Embryonic facial prominence (tissue), 1 donor: ENCODE data around the gene C22orf39.

ENCODE experiments used
- DNase-seq: peaks from one replicate; pipeline ENCODE4 v3.0.0-alpha.2; 2016; ENCODE audit errors: extremely low spot score

C22orf39 gene, protein sequence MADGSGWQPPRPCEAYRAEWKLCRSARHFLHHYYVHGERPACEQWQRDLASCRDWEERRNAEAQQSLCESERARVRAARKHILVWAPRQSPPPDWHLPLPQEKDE

DNA sequence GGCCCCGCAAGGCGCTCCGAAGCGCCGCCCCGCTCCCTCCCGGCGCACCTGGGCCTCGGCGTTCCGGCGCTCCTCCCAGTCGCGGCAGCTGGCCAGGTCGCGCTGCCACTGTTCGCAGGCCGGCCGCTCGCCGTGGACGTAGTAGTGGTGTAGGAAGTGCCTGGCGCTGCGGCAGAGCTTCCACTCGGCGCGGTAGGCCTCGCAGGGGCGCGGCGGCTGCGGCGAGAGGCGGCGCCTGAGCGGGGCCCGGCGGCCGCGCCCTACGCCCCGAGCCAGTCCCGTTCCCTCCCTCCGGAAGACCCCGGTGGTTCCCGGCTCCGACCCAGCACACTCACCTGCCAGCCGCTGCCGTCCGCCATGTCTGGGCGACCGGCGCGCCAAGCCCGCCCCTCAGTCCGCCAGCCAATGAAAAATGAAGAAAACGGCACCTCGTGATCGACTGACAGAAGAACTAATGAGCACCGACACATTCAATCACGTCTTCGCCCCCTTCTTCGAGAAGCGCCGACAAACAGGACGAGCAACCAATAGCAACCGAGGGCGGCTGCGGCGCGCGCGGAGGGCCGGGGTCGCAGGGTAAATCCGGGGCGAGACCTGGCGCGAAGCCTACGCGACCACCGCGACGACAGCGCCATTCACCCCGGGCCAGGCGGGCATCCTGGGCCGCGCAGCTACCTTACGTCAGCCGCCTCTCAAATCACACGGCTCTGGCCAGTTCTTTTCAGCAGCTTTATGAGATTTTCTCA lies at the start of gene C22orf39:
TSS of gene C22orf39 (minus strand) at position 382 of the 746 bp plus-strand sequence. CDS start at position 359, 23 bp downstream.
- peak; percentile 91 for DNase-seq

DNA sequence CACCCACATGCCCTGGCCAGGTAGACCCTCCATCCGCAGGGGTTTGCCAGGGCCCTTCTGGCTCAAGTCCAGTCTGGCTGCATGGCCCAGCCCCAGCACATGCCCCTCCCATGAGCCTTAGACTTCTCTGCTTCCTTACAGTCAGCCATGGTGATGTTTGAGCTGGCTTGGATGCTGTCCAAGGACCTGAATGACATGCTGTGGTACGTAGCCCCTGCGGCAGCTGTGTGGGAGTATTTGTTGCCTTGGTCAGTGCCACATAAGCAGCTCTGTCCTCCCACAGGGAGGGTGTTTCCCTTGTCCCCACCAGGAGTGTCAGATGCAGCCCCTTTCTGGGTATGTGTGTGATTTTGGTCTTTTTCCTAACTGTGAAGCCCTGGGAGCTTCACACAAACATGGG lies 49.7 kb upstream of the C22orf39 start:
- no peak for DNase-seq

DNA sequence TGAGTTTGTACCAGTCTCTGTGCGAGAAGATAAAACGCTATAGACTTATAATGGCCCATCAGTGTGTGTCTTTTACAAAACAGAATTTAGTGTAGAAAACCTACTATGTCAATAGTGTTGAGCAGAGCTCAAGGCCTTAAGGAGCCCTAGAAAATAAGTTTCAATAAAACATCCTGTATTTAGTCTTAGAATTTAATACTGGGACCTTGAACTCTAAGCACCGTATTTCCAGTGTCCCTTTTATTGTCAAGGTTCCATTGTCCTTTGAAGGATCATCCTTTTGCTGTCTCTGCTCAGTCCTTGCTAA lies 48.8 kb upstream of the C22orf39 start:
- DNase-seq: no peak

DNA sequence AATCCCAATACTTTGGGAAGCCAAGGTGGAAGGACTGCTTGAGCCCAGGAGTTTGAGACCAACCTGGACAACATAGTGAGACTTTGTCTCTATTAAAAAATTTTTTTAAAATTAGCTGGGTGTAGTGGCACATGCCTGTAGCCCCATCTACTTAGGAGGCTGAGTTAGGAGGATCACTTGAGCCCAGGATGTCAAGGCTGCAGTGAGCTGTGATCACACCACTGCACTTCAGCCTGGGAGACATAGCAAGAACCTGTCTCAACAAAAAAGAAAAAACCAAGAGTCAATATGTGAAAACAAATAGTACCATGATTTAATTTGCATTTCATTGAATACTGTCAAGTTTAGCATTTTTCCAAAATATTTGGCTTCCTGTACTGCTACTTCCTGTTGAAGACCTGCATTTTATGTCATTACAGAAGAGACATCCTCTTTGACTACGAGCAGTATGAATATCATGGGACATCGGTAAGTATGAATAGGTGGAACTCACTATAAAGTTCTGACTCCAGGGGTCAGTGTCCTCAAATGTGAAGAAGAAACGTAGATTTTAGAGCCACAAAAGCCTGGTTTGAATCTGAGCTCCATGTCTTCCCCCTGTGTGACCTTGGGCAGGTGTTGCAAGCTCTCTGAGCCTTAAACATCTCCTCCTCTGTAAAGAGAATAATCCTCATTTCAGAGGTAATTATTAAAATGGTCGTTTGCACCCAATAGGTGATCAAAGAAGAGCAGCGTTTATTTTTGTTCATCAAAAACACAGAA lies 48.2 kb upstream of the C22orf39 start:
- no peak for DNase-seq

DNA sequence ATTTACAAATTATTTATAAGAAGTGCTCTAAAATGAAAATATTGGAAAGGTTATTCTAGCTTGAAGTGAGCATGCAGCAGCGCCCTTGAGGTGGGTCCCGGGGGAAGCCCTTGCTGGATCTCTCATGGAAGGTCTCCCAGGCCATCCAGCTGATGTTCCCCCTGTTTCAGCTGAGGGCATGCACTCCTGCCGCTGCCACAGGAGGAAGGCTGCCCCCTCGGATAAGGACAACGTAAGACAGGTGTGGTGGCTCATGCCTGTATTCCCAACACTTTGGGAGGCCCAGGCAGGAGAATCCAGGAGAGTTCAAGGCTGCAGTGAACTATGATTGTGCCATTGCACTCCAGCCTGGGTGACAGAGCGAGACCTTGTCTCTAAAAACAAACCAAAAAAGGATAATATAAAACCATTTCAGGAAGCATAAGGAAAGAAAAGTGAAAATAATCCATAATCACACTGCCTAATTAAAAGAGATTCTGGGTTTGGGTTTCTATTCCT lies 47.2 kb upstream of the C22orf39 start:
- DNase-seq: no peak

DNA sequence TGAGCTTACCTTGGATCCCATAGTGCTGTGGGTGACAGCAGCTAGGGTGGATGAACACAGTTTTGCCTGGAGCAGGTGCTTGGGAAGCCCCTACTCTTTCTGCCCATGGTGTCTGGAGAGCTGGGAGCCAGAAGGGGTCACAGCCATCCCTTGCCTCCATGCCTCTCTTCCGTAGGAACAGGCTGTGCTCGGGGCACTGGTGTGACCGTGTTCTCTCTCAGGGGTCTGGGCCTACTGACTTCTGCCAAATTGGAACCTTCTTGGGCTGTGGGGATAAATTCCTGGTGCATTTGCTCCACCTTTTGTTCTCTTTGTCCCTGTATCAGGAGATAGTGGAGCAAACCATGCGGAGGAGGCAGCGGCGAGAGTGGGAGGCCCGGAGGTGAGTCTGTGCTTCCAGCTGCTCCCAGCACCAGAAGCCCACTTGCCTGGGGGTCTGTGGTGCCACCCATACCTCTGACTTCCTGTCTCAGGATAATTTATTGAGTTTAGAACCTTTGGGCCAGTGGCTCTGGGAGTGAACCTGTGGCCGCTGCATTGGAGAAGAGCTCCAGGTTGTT lies 46.6 kb upstream of the C22orf39 start:
- DNase-seq: no peak

DNA sequence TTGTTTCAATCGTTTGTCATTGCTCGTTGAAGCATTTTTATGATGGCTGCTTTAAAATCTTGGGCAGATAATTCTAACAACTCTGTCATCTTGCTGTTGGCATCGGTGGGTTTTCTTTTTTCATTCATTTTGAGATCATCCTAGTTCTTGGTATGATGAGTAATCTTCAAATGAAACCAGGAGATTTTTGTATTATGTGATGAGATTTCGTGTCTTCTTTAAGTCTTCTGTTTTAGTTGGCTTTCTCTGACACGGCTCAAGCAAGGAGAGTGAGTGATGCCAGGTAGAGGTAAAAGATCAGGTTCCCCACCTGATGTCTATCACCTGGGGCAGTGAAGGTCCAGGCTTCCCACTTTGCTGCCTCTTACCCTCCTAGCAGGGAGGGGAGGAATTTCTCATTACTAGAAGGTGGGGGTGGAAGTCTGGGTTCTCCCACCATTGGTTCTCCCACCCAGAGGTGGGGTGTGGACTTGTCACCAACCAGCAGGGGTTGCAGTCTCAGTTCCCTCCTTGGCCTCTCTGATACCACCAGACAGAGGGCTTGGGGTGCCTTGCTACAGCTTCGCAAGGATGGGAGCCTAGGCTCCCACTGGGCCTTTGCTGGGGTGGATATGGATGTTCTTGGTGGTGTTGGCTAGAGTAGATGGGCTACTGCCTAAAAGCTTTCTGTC lies 45.1 kb upstream of the C22orf39 start:
- no peak for DNase-seq

DNA sequence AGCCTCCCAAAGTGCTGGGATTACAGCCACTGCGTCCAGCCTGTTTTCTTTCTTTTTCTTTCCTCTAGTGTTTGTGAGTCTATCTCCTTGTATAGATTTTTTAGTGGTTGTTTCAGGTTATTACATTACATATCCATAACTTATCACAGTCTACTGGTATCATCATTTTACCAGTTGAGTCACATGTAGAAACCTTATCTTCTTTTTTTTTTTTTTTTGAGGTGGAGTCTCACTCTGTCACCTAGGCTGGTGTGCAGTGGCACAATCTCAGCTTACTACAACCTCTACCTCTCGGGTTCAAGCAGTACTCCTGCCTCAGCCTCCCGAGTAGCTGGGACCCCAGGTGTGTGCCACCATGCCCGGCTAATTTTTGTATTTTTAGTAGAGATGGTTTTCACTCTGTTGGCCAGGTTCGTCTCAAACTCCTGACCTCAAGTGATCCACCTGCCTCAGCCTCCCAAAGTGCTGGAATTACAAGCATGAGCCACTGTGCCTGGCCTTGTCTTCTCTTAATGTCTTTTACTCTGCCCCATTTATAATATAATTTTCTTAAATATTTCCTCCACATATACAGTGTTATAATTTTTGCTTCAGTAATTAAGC lies 43.2 kb upstream of the C22orf39 start:
- no peak for DNase-seq

DNA sequence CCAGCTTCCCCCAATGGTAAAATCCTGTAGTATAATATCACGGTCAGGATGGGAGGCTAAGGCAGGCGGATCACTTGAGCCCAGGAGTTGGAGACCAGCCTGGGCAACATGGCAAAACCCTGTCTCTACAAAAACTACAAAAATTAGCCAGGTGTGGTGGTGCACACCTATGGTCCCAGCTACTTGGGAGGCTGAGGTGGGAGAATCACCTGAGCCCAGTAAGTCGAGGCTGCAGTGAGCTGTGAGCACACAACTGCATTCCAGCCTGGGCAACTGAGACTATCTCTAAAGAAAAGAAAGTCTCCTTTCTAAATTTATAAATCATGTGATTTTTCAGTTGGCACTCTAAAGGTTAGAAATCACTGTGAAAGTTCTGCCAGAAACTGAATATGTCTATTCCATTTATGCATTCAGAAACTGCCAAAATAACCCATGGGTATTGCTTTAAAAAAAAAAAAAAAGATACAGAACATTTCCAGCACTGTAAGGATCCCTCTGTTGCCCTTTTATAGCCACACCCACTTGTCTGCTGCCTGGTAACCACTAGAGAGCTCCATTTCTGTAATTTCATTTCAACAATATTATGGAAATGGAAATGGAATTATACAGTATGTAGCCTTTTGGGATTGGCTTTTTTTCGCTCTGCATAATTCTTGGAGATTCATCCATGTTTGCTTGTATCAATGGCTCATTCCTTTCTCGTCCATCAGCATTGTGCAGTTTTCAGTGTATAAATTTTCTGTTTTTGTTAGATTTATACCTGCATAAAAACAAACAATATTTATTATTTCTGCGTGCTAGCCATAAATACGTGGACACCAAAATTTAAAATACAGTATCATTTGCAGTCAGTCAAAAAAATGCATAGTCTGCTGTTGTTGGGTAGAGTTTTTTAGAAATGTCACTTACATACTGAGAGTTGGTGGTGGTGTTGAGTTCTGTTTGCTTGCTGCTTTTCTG lies 41.7 kb upstream of the C22orf39 start:
- DNase-seq: no peak

DNA sequence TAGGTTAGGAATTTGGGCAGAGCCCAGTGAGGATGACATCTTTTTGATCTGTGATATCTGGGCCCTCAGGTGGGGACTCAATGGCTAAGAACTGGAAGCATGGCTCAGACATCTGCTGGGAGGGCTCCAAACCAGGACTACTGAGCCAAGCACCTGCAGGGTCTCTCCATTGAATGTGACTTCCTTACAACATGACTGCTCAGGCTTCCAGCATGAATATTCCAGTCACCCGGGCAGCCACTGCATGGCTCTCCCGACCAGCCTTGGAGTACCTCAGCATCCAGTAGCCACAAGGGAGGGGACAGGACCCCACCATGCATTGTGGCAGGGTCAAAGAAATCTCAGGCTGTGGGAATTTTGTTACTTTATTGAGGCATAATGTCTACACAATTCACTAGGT lies 40.8 kb upstream of the C22orf39 start:
- DNase-seq: no peak

DNA sequence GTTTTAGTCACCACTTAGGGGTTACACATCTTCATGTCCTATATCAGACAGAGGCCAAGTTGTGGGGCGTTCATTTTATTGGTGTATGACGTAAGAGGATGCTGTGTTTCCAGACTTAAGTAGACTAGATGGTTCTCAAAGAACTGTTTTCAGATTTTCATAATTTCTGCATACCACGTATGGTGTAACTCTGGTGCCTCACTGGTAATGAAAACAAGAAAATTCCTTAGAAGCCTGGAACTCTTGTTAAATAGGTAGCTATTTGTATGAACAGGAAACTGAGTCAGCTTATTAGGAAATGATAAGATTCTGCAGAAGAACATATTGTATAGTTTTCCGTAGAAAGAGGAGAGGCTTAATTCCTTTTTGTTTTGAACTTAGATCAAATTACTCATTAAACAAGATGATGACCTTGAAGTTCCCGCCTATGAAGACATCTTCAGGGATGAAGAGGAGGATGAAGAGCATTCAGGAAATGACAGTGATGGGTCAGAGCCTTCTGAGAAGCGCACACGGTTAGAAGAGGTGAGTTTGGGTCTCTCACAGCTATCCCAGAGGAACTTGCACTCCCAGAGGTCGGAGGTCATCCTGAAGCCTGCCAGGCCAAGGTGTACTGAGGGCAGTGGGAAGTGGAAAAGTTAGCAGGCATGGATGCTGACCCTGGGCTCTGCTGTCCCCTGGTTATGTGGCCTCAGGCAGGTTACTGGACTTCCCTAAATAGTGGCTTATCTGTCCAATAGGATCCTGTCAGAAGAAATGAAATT lies 36.2 kb upstream of the C22orf39 start:
- DNase-seq: no peak

DNA sequence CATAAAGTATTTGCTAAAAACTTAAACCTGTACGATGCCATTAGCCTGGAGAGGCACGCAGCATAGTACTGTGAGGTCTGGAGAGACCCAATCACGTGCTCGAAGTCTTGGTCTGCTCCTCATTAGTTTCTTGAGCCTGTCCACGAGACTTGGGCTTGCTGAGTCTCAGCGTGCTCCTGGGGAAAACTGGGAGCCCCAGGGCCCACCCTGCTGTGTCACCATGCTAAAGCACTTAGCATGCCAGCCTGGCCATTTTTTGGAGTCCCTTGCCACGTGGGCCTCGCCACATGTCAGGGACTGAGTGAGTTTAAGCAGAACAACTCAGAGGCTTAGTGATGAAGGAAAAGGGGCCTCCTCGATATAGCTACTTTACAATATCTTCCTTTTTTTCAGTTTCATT lies 34.8 kb upstream of the C22orf39 start:
- no peak for DNase-seq

DNA sequence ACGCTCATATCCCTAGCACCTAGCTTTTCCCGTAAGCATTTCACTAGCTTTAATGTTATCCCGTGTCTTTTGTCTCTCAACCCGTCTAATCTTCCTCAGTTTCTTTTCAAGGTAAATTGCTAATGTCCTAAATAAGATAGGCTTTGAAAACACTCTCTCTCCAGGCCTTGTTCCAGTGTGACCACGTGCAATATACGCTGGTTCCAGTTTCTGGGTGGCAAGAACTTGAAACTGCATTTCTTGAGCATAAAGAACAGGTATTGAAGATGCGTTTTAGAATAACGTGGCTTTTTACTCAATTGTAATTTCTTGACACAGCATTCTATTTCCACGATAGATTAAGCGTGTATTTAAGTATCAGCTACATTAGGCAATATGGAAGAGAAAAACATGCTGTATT lies 33.3 kb upstream of the C22orf39 start:
- no peak for DNase-seq

DNA sequence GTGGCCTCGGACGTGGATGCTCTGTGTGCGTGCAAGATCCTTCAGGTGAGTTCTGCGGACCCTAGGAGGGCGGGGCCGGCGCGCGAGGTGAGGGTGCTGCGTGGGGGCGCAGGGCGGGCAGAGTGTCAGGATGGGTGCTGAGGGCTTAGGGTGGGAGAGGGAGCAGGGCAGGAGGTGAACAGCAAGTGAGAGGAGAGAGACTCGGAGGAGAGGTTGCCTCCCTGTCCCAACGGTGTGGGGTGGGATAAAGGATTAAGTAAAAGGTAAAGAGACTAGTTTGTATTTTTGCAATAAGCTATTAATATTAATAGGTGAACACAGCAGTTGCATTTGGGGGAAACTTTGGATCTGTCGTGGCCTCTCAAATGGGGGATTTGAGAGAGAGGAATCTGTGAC lies 32.7 kb upstream of the C22orf39 start:
- no peak for DNase-seq

DNA sequence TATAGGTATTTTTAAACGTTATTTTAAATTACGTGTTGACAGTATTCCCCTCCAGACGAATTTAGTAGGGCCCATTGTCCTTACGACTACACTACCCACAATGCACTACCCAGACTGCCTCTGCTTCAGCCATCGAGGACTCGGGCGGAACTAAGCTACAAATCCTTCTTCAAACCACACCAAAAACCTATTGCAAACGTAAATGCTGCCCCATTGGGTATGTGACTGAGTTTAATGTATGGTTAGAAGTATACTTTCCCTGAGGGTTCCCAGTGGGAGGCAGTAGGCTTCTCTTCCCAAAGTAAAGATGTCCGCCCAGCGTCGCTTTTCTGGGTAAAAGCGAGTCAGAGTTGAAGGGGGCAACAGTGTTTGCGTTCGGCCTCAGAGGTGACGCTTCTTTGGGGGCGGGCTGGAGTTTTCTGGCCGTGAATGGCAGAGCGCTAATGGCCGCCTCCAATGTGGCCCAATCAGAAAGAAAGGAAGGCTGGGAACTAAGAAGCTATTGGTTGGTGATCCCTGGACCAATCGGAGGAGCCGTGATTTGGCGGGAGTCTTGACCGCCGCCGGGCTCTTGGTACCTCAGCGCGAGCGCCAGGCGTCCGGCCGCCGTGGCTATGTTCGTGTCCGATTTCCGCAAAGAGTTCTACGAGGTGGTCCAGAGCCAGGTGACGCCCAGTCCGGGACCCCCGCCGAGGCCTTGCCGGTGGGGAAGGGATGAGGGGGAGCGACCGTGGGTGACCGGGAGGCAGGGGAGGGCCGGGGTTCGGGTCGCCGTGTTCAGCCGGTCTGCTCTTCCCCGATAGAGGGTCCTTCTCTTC lies 32.1 kb upstream of the C22orf39 start, which contains the start of gene CDC45:
TSS of gene CDC45 (plus strand) at position 566 of the 818 bp plus-strand sequence. CDS start at position 615, 49 bp downstream.
- DNase-seq: peak; percentile 97

DNA sequence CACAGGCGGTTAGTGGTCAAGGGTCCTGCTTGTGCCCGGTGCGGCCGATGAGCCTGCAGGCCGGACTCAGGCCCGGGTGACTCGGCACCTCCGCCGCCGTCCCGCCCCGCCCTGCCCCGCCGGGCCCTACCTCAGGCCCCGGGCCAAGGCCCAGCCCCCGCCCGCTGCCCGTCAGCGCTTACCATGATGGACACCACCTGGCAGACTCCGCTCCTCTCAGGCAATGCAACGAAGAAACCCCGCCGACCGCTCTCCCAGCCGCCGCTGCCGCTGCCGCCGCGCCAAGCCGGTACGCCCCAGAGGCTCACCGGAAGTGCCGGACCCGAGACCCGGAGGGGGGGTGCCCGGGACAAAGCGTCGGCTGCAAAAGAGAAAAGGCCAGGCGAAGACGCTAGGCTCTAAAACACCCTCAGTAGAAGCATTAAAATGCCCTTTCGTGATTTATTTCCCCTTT lies 31.4 kb upstream of the C22orf39 start, which contains the start of gene UFD1:
TSS of gene UFD1 (minus strand) at position 293 of the 454 bp plus-strand sequence. CDS start at position 185, 108 bp downstream.
- DNase-seq: peak; percentile 43

DNA sequence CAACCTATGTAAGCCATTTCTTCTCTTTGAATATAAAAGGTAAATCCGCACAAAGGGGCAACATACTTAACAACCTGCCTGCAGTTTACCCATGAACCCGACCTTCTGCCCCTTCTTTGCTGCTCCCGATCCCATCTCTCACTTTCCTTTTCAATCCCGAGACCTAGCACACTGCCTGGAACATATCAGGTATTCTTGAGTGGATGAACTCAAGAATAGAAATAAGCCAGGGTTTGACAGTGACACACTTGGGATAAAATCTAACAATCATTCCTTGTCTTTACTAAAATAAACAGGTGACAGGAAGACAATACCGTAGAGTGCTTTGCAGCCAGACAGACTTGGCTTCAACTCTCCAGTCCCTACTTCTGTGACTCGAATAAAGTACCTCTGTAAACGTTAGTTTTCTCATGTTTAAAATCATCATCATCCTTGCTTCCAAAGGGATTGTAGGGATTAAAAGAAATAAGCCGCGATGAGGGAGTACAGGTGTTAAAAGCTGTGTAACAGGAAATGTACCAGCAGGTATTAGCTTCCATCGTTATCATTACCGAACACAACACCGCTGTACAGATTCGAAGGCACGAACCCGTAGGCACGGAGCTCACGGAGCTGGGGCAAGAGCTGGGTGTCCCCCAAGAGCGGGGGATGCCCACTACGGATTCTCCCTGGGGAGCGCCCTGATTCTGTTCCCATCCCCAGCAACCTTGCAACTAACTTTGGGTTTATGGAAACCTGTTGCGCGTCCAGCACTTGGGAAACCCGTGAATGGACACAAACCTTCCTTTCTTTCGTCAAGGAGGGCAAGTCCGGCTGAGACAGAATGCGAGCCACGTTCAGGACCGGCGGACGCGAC lies 30.8 kb upstream of the C22orf39 start:
- no peak for DNase-seq
